Activated CD4-positive, alpha-beta T cell treated with anti-CD3 and anti-CD28 coated beads for 48 hours (primary cell): ENCODE results near the gene PRDM16.
"Not testable (repeated sequence)": the region's sequence is repeated elsewhere in the genome, so short reads cannot be mapped to it uniquely, and the experiment has no call there.

Source experiments
- DNase-seq: peaks from one replicate; pipeline ENCODE4 v3.0.0-alpha.2; 2020

Gene PRDM16

DNA sequence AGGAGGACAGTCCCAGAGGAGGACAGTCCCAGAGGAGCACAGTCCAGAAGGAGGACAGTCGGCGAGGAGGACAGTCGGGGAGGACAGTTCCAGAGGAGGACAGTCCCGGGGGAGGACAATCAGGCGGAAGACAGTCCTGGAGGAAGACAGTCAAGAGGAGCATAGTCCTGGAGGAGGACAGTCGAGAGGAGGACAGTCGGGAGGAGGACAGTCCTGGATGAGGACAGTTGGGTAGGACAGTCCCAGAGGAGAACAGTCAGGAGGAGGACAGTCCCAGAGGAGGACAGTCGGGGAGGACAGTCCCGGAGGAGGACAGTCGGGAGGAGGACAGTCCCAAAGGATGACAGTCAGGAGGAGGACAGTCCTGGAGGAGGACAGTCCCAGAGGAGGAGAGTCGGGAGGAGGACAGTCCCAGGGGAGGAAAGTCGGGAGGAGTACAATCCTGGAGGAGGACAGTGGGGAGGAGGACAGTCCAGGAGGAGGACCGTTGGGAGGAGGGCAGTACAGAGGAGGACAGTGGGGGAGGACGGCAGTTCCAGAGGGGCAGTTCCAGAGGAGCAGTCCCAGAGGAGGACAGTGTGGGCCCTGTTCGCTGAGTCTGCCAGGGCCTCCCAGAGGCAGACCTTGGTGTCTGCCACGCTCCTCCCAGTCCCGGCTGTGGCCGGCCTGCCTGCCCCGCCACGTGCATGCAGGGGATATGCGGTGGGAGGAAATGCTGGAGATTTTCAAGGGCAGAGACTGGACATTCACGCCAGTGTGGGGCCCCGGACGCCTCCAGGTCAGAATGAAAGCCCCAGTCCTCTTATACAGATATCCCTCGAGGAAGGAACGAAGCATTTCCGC is 201.6 kb downstream of the PRDM16 start:
- DNase-seq, result no peak

DNA sequence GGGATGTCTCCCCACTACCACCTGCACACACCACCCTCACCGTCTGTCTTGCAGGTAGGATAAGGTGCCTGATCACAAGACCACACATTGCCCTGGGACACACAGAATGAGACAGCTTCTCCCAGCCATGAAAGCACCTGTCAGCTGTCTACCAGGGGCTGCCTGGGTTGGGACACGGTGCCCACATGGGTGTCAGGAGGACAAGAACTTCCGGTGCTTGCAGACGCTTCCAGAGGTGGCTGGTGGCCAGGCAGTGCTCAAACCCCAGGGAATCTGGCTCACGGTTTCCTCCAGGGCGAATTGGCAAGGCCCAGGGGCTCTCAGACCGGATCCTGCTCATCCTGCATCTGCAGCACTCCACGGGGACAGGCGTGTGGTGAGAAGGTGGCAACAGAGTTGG is 202.9 kb downstream of the PRDM16 start:
- DNase-seq, result no peak

- DNase-seq, result no peak
Observed at GRCh38 chr1:3272321-3273045, 203.5 kb downstream of the PRDM16 start.

DNA sequence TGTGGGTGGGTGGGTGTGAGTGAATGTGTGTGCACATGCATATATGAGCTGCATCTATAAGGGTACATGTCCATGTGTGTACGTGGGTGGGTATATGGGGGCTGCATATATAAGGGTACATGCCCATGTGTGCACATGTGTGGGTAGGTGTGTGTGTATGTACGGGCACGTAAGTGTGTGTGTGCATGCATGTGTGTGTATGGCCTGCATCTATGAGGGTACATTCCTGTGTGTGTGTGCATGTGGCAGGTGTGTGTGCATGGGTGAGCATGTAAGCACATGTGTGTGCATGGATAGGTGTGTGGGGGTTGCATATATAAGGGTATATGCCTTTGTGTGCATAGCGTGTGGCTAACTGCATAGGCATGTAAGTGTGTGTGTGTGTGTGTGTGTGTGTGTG is 204.4 kb downstream of the PRDM16 start:
- DNase-seq, result no peak

DNA sequence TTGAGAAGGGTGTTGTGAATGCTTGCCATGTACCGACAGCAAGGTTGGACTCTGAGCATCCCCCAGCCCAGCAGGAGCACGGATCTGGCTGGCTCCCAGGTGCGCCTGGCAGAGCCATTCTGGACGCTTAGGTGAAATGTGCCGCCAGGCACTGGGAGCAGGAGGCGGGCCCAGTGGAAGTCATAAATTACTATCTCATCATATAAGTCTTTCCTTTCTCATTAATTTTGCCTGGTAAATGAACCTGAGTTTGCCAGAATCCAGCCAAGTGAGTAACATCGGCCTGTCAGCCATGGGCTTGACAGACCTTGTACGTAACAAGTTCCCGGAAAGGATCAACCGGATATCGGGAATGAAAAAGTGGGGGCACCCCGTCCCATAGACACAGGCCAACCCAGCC is 206.0 kb downstream of the PRDM16 start:
- no peak for DNase-seq

- no peak for DNase-seq
Observed at GRCh38 chr1:3275471-3276340, 206.7 kb downstream of the PRDM16 start.

DNA sequence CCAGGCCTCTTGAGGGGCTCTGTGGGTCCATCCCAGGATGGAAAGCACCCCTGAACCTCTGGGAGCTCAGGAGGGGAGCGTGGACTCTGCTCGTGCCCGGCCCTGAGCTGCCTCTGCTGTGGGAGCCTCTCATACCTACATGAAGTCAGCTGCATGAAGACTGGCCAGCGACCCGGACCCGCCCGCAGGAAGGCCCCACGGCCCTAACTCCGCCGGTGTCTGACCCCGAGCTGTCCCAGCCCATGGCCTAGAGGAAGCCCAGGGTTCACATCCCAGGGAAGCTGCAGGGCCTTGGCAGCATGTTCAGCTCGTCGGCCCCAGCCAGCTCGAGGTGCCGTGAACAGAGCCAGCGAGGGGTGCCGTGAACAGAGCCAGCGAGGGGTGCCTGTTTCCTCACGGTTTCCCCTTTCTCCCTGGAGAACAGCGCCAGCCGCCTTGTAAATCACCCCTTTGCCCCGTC is 207.4 kb downstream of the PRDM16 start:
- no peak for DNase-seq

DNA sequence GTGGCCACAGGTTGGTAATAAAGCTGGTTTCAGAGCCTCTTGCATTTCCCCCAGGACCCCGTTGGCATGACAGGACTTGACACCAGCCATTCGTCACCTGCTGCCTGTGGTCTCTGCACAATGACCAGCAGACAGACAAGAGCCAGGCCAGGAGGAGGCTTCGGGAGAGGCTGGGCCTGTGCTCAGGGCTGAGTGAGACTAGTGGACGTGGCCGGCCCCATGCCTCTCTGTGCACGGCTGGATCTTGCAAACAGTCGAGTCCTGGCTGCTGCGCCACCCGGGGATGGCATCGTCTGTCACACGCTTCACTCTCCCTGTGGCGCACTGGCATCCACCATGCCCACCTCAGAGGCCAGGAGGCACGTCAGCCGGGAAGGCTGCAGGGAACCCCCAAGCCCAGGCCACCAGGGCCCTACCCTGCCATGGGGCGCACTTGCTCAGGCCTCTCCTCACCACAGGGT is 208.0 kb downstream of the PRDM16 start:
- no peak for DNase-seq

DNA sequence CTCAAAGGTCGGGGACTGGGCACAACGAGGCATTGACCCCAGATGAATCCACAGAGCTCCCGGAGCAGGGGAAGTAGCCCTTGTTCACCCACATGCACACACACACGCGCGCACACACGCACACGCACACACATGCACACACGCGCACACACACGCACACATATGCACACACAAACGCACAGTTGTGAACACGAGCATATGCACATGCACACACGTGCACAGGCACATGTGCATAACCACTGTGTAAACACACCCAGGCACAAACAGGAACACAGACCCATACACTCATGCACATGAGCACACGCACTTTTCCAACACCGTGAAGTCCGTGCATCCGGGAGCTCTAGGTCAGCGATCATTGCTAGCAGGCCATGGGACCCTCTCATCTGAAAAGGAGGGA is 208.6 kb downstream of the PRDM16 start:
- DNase-seq, result no peak

GRCh38 chr1:3278416-3279181 is 209.6 kb downstream of the PRDM16 start:
- no peak for DNase-seq

GRCh38 chr1:3279182-3279470 is 210.1 kb downstream of the PRDM16 start:
- DNase-seq, result no peak

DNA sequence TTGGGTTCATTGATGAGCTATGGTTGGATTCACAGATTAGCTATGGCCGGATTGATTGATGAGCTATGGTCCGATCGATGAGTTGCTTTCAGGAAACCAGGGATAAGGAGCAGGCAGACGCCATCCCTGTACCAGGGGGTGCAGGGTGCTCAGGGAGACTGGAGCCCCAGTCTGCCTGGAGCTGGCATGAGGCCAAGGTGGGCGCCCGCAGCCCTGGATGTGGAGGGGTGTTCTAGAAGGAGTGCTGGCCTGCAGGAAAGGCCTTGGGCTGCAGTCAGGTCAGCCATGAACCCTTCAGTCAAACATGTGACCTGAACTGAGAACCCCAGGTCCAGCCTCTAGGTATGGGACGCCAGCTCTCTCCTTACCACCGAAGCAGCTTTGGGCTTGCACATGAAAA is 212.7 kb downstream of the PRDM16 start:
- DNase-seq, result no peak

DNA sequence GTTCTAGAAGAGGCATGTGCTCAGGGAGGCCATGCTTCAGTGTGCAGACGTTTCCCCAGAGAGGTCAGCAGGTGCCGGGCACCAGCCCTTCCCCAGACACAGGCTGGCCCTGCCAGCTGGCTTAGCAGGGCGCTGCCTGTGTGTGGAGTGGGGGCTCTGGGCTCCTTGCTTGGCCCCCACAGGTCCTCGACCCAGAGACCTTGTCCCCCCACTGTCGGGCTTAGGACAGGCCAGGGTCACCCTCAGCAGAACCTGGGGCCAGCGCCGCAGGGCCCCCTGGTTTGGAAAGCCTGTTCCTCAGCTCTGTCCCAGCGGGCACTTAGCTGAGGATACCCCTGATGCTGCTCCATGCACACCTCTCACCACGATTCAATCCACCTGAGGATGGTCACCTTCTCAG is 213.2 kb downstream of the PRDM16 start:
- no peak for DNase-seq

DNA sequence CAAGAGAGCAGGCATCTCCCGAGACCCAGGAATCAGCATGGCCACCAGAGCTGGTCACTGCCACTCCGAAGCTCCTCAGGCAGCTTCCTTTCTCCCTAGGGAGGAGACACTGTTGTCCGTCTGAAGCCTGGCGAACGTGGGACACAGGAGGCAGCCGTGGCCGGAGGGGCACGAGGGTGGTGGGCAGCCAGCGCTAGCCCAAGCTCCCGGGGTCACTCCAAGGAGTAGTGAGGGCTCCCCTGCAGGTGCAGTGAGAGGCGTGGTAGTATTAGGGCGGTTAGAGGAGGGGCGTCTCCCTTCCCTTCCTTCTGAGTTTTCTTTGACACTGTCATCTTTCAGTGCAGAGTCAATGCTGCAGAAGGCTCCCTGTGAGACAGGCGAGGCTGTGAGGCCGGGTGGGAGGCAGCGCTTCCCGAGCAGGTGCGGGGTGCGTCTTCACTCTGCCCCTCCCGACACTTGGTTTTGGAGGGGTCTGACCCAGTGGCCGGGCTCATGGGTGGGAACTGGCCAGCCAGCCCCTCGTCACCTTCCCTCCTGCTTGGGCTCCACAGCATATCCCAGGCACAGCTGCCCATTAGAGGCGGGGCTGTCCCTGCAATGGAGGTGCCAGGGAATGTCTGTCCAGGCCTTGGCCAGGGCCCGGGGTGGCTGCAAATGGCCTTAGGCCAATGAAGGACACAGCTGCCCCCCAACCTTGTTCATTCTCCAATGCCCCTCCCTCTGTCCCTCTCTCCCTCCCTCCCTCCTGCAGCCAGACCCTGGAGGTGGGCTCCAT is 213.8 kb downstream of the PRDM16 start:
- no peak for DNase-seq

DNA sequence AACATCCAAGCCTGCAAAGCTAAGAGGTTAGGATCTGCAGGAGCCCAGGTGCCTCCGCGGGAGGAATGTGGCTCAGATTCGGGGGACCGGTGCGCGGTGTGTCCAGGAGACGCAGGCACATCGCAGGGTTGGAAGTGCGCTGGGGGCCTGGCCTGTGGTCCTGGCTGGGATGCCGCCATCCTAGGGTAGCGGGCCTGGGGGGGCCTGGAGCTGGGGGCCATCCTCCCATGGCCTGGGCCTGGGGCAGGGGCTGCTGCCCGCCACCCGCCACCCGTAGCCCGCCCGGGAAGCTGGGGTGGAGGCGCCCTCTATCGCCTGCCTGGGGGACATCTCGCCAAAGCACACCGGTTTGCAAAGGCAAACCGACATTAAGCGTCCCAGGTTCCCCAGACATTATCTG is 214.8 kb downstream of the PRDM16 start:
- peak; percentile 38 for DNase-seq

GRCh38 chr1:3284691-3285090 is 215.7 kb downstream of the PRDM16 start:
- no peak for DNase-seq

DNA sequence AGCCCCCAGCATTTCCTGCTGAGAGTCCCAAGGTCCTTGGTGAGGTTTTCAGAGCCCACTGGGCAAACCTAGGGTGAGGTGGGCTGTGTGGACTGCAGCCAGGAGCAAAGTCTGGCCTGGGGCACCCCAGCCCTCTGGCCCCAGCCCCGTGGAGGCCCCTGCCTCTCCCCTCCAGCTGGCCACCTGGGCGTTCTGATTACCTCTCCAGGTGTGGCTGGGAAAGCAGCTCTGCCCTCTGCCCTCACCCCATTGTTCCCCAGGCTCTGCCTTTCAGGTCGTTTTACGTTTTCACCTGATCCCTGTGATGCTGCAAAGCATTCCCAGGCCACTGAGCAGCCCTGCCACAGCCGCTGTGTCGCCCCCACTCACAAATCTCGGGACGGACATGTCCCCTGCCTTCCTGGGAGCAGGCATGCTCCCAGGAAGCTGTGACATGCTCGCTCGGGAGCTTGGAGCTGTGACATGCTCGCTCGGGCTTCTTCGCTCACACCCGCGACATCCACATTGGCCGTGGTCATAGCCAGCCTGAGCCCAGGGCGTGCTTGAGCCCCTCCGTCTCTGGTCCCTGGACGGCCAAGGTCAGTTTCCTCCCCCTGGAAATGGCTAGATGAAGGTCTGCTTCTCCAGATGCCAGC is 216.2 kb downstream of the PRDM16 start:
- DNase-seq, result no peak

DNA sequence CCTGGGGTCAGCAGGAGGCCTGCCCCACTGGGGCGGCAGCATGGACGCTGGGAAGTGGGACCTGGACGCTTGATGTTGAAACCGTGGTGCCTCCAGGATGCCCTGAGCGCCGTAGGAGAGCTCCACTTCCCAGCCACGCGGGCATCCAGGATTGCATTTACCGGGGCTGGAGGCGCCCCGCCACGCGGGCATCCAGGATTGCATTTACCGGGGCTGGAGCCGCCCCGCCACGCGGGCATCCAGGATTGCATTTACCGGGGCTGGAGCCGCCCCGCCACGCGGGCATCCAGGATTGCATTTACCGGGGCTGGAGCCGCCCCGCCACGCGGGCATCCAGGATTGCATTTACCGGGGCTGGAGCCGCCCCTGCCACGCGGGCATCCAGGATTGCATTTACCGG is 218.1 kb downstream of the PRDM16 start:
- not testable (repeated sequence) for DNase-seq

DNA sequence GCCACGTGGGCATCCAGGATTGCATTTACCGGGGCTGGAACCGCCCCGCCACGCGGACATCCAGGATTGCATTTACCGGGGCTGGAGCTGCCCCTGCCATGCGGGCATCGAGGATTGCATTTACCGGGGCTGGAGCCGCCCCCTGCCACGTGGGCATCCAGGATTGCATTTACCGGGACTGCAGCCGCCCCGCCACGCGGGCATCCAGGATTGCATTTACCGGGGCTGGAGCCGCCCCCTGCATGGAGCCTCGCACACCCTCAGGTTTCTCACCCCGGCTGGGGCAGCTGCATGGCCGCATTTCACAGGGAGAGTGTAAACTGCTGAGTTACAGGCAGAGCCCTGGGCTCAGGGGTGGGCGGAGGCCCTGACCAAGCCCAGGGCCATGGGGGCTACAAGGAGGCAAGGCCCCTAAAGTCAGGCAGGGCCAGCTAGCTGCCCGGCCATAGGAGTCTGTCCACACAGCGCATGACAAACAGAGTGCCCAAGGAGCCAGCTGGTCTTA is 218.7 kb downstream of the PRDM16 start:
- no peak for DNase-seq

- no peak for DNase-seq
Observed at GRCh38 chr1:3289502-3289901, 220.5 kb downstream of the PRDM16 start.

DNA sequence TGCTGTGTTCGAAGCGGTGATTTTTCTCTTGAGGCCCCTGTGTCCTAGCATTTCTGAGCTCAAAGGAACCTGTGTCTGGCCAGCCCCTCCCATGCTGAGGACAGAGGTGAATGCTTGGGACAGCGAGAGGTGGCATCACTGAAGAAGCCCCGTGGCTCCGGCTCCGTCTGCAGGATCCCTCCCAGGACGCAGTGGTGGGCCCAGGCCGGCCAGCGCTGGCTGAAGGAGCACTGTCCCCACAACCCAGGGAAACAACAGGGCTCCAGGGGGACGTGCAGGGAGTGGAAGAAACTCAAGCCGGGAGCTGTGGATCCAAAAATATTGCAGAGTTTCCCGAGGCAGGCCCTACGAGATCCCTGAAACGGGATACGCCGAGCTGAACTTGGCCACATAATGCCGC is 221.4 kb downstream of the PRDM16 start:
- no peak for DNase-seq
